ENCODE results near the gene CBFA2T3.

CBFA2T3 gene

DNA sequence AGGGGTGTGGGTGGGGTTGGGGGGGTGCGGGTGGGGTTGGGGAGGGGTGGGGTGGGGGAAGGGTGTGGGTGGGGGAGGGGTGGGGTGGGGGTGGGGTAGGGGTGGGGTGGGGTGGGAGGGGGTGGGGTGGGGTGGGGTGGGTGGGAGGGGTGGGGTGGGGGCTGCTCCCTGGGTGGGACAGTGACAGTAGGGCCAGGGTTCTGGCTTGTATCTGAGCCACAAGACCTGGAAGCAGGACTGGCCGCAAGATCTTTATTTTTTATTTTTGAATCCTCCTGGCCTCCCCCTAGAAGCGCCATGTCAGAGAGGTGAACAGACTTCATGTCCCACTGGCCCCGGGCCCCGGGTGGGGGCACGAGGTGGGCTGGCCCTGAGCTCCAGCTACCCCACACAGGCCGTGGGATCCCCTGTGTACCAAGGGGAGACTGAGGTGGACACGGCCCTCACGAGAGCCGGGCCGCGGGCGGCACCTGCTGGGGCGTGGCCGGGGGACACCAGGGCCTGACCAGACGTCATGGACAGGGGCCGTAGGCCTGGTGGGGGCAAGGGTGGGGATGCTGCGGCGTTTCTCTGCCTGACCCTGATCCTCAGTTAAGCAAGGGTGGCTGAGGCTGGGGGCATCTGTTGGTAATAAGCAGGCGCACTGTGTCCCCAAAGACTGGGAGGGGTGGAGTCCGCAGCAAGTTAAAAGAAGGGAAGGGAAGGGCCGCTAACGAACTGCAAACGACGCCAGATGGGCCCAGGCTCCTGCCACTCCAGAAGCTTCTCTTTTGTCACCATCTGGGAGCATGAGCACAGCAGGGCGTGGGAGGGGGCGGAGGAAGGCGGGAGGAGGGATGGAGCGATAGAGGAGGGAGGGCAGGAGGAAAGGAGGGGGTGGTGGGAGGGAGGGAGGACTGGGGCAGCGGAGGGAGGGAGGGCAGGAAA lies 88.3 kb downstream of the CBFA2T3 start:
- H3K4me3 ChIP-seq (ENCODE audit: control insufficient read depth, low read depth, low read length): no peak overlapping the region
- DNase-seq (ENCODE audit: low read depth): no peak
- TF ChIP-seq, protein P1, sequence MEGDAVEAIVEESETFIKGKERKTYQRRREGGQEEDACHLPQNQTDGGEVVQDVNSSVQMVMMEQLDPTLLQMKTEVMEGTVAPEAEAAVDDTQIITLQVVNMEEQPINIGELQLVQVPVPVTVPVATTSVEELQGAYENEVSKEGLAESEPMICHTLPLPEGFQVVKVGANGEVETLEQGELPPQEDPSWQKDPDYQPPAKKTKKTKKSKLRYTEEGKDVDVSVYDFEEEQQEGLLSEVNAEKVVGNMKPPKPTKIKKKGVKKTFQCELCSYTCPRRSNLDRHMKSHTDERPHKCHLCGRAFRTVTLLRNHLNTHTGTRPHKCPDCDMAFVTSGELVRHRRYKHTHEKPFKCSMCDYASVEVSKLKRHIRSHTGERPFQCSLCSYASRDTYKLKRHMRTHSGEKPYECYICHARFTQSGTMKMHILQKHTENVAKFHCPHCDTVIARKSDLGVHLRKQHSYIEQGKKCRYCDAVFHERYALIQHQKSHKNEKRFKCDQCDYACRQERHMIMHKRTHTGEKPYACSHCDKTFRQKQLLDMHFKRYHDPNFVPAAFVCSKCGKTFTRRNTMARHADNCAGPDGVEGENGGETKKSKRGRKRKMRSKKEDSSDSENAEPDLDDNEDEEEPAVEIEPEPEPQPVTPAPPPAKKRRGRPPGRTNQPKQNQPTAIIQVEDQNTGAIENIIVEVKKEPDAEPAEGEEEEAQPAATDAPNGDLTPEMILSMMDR (IDR thresholded peaks at IDR 0.05; ENCODE audit: control insufficient read depth, insufficient read depth, low read depth, low read length, missing control alignments): no peak

DNA sequence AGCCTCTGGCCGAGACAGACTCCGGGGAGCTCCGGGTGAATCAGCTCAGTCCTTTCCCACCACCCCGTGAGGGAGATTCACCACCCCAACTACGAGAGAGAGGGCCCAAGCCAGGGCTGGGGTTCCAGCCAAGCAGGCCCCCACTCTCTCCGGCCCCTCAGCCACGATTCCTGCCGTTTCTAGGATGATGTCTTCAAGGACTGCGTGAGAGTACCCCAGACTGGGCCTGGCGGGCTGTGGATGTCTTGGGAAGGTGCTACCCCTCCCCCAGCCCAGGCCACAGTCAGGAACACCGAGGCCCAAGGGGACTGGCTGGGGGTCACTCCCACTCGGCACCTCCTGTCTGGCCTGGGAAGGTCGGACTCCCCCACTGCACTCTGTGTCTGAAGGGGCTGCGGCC lies 89.0 kb downstream of the CBFA2T3 start:
- no peak for DNase-seq (ENCODE audit: low read depth)
- H3K4me3 ChIP-seq (ENCODE audit: control insufficient read depth, low read depth, low read length): no peak overlapping the region
- TF ChIP-seq, protein P1 (IDR thresholded peaks at IDR 0.05; ENCODE audit: control insufficient read depth, insufficient read depth, low read depth, low read length, missing control alignments): no peak

DNA sequence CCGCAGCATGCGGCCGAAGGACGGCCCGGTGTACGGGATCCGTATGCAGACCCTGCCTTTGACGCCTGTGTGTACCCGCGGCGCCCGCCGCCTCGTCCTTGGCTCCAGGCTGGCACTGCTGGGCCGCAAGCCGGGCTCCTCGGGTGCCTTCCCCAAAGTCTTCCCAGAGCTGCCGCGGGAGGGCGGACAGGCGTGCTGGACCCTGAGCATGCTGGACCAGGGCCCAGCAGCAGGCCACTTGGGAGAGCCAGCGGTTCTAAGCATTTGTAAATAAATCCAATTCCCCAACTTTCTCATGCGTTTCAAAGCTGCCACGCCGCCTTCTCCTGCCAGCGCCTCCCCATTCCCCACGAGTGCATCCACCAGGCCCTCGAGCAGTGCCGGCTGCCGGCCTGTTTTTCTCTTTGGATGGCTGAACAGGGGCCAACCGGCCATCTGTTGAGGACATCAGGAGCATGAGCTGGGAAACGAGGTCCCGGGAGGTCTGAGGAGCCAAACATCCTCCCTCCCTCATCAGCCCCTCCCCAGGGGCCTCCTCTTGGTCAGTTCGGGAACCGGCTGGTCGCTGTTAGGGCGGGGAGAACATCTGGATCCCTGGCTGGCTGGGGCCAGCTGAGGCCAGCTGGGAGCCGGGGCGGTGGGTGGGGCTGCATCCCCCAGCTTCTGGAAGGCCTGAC lies 90.0 kb downstream of the CBFA2T3 start:
- no peak for DNase-seq (ENCODE audit: low read depth)
- H3K4me3 ChIP-seq (ENCODE audit: control insufficient read depth, low read depth, low read length): no peak overlapping the region
- TF ChIP-seq, protein P1 (IDR thresholded peaks at IDR 0.05; ENCODE audit: control insufficient read depth, insufficient read depth, low read depth, low read length, missing control alignments): no peak

DNA sequence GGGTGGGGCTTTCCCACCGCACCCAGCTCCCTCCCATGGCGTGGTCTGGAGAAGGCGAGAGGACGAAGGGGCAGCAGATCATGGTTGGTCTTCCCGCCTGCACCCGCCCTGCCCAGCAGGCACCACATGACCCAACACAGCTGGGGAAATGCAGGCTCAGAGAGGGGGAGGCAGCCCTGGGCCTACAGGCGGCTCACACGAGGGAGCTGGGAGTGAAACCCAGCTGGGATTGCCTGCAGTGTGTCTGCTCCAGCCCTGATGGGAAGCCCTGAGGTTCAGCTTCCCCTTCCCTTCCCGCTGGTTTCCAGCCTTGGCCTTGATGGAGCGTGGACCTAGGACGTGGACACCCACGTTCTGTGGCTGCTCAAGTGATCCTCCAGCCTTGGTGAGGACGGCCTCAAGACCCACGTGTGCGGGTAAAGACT lies 90.6 kb downstream of the CBFA2T3 start:
- TF ChIP-seq, protein P1 (IDR thresholded peaks at IDR 0.05; ENCODE audit: control insufficient read depth, insufficient read depth, low read depth, low read length, missing control alignments): no peak
- H3K4me3 ChIP-seq (ENCODE audit: control insufficient read depth, low read depth, low read length): no peak overlapping the region
- DNase-seq (ENCODE audit: low read depth): no peak

DNA sequence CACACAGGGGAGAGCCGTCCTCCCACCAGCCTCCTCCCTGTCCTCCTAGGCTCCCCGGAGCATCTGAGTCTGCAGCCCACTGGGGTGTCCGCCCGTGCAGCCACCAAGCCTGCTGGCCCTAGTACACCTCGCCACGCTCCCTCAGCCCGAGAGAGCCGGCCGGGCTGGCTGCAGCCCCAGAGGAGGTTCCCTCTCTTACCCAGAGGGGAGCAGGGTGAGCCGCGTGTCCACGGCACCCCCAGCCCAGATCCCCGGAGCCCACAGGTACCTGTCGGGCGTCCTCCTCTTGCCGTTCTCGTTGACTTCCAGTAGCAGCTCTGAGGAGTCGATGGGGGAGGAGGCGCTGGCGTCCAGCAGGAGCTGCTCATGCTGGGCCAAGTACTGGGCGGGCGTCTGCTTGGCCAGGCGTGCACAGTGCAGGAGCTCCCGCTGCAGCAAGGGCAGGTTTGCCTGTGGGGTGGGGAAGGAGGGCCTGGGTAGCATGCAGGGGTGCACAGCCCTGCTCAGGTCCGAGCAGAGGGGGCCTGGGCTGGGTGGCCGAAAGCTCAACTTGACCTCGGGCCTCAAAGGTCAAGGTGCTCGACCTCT lies 91.2 kb downstream of the CBFA2T3 start:
- TF ChIP-seq, protein P1 (IDR thresholded peaks at IDR 0.05; ENCODE audit: control insufficient read depth, insufficient read depth, low read depth, low read length, missing control alignments): no peak
- H3K4me3 ChIP-seq (ENCODE audit: control insufficient read depth, low read depth, low read length): no peak overlapping the region
- no peak for DNase-seq (ENCODE audit: low read depth)

DNA sequence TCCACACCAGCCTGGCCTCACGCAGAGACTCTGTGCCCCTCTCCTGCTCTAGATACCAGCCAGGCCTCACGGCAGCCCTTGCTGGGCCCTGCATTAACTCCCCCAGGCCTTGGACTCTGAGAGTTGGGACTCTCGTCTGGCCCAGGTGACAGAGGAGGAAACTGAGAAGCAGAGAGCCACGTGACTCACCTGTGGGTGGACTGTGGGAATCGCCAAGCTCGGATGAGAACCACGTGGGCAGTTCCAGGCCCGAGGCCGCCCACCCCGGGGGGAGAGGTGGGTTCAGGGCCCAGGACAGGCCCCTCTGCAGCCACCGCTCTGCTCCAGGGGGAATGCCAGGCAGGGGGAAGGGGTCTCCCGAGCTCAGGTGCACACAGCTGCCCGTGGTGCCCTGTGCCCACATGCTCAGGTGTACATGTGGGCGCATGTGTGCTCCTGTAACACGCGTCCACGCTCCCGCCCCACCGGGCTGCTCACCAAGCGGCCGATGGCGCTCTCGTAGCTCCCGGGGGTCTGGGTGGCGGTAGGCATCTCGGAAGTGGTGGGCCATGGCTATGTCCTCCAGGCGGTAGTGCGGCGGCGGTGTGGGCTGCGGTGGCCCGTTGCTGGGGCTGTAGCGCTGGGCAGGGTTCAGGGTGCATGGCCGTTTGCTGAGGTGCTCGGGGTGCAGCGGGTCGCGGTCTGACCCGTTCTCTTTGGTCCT lies 92.3 kb downstream of the CBFA2T3 start:
- TF ChIP-seq, protein P1 (IDR thresholded peaks at IDR 0.05; ENCODE audit: control insufficient read depth, insufficient read depth, low read depth, low read length, missing control alignments): no peak
- DNase-seq (ENCODE audit: low read depth): no peak
- H3K4me3 ChIP-seq (ENCODE audit: control insufficient read depth, low read depth, low read length): no peak overlapping the region
